ENCODE measurements around the gene SLC25A43.

- TF ChIP-seq EZH2phosphoT487 (IDR thresholded peaks at IDR 0.05; ENCODE audit: borderline replicate concordance, low read depth, low read length) = no peak
- TF ChIP-seq CTCF (conservative IDR thresholded peaks at IDR 0.05; ENCODE audit: low read length) = no peak
Observed at GRCh38 chrX:119359618-119360382, 39.3 kb upstream of the SLC25A43 start.

All from OCI-LY7 (cell line).